Dedifferentiated amniotic fluid mesenchymal stem cell (primary cell): ENCODE results near the gene RIIAD1.
"Not testable (repeated sequence)": the region's sequence is repeated elsewhere in the genome, so short reads cannot be mapped to it uniquely, and the experiment has no call there.

Source experiments
- DNase-seq: peaks from one replicate; pipeline ENCODE4 v3.0.0-alpha.2; 2016; ENCODE audit errors: extremely low spot score

Gene RIIAD1

GRCh38 chr1:151733995-151734394, 12.7 kb downstream of the RIIAD1 start:
- DNase-seq = not testable (repeated sequence)

- DNase-seq = no peak
These were observed 15.7 kb downstream of the RIIAD1 start for GRCh38 chr1:151737026-151737425.

GRCh38 chr1:151737479-151737878, 16.2 kb downstream of the RIIAD1 start:
- no peak for DNase-seq

GRCh38 chr1:151739590-151740355, 18.5 kb downstream of the RIIAD1 start:
- no peak for DNase-seq

GRCh38 chr1:151741516-151741915, 20.2 kb downstream of the RIIAD1 start:
- no peak for DNase-seq

GRCh38 chr1:151756291-151756690, 35.0 kb downstream of the RIIAD1 start:
- DNase-seq = no peak

- DNase-seq = no peak
These were observed 37.9 kb downstream of the RIIAD1 start for GRCh38 chr1:151759241-151759640.

- no peak for DNase-seq
These were observed 39.5 kb downstream of the RIIAD1 start for GRCh38 chr1:151760597-151761385.

- peak; percentile 62 for DNase-seq
These were observed 41.9 kb downstream of the RIIAD1 start, which contains the start of gene MRPL9 for GRCh38 chr1:151762941-151763921. Gene MRPL9 (minus strand): TSS chr1:151763496. CDS start chr1:151763479, 17 bp downstream.

GRCh38 chr1:151763990-151764389, 42.7 kb downstream of the RIIAD1 start:
- no peak for DNase-seq

- not testable (repeated sequence) for DNase-seq
These were observed 47.2 kb downstream of the RIIAD1 start for GRCh38 chr1:151768351-151769066.

- DNase-seq = not testable (repeated sequence)
These were observed 47.9 kb downstream of the RIIAD1 start for GRCh38 chr1:151769270-151769669.

GRCh38 chr1:151773702-151774101, 52.4 kb downstream of the RIIAD1 start:
- no peak for DNase-seq

GRCh38 chr1:151774256-151774922, 53.1 kb downstream of the RIIAD1 start:
- DNase-seq = no peak

- DNase-seq = no peak
These were observed 54.8 kb downstream of the RIIAD1 start for GRCh38 chr1:151775894-151776664.

GRCh38 chr1:151776665-151777062, 55.3 kb downstream of the RIIAD1 start:
- no peak for DNase-seq

GRCh38 chr1:151777317-151777716, 56.0 kb downstream of the RIIAD1 start:
- no peak for DNase-seq
